Naive B cell (primary cell): ENCODE data around the gene IL22. TPM values are rescaled to one million over a fixed set of nuclear protein-coding genes. Genes with fewer than 3 reads are reported as not detected.

Source experiments
- ATAC-seq, 2 donors: fragments of 150-1000 bp; cut with Tn5 transposase; 2 replicates each; pipeline ENCODE4 v1.10.0; 2021; ENCODE audit warnings: low read depth in 2 of 2, mild to moderate bottlenecking in 2 of 2, moderate library complexity in 2 of 2
- DNase-seq: peaks from one replicate; pipeline ENCODE4 v3.0.0; 2022
- H3K27ac Mint-ChIP-seq, 6 donors: one replicate each; pipeline ENCODE4 v1.8.0; 2020 to 2022; ENCODE audit warnings: mild to moderate bottlenecking in 6 of 6, mixed read lengths in 6 of 6, moderate library complexity in 5 of 6, inconsistent platforms in 2 of 6
- H3K27me3 Mint-ChIP-seq, 3 donors: one replicate each; pipeline ENCODE4 v1.8.0; 2021 to 2022; ENCODE audit warnings: mixed read lengths in 3 of 3, mild to moderate bottlenecking in 1 of 3
- H3K36me3 Mint-ChIP-seq, 2 donors: one replicate each; pipeline ENCODE4 v1.8.0; 2020 to 2022; ENCODE audit warnings: mixed read lengths in 2 of 2, inconsistent platforms in 1 of 2, mild to moderate bottlenecking in 1 of 2
- H3K4me1 Mint-ChIP-seq, 3 donors: one replicate each; pipeline ENCODE4 v1.8.0; 2020 to 2022; ENCODE audit warnings: mixed read lengths in 3 of 3, inconsistent platforms in 1 of 3, mild to moderate bottlenecking in 1 of 3, moderate library complexity in 1 of 3
- H3K4me3 Mint-ChIP-seq, 8 donors: one replicate each; pipeline ENCODE4 v1.8.0; 2020 to 2022; ENCODE audit warnings: mild to moderate bottlenecking in 8 of 8, mixed read lengths in 8 of 8, moderate library complexity in 8 of 8, inconsistent platforms in 2 of 8
- H3K9me3 Mint-ChIP-seq, 7 donors: one replicate each; pipeline ENCODE4 v1.8.0; 2020 to 2022; ENCODE audit warnings: mixed read lengths in 7 of 7, mild to moderate bottlenecking in 5 of 7, inconsistent platforms in 2 of 7, moderate library complexity in 1 of 7
- polyA plus RNA-seq, 6 donors: library from polyadenylated mRNA; unstranded; fragments of 300-500 nt; fragmentation: Illumina TruSeq; gene quantifications; one replicate each; pipeline ENCODE4 v1.2.3, GENCODE V29; 2021; ENCODE audit warnings: low read depth in 6 of 6

The IL22 gene
- polyA plus RNA-seq, 6 donors from 2014 or later: not detected

DNA sequence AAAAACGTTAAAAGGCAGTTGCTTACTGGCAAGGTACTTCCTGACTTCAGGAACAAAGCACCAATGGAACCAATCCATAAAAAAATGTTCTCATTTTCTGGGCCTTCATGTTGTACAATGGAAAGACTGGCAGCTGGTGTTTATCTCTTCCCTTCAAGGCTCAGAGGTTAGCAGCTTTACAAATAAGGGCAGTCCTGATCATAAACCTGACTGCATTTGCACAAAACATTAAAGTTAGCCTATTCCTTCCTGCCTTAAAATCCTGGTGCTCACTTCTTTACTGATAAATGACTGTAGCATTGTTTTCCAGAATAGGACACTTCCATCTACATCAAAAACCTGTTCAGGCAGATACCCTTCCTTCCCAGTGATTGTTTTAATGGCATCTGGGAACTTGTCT, 47.0 kb downstream of the IL22 start:
- H3K4me1 Mint-ChIP-seq: no peaks in the 10 kb centered on the region
- H3K9me3 Mint-ChIP-seq: no peaks in the 10 kb centered on the region
- no peak for ATAC-seq
- H3K27me3 Mint-ChIP-seq: peaks cover 0 to 4% (median 4%) of the 10 kb centered on the region in 3 donors
- no peak overlapping the region for H3K4me3 Mint-ChIP-seq
- no peak overlapping the region for H3K27ac Mint-ChIP-seq
- no peak for DNase-seq
- no peaks in the 10 kb centered on the region for H3K36me3 Mint-ChIP-seq

- Mint-ChIP-seq H3K27ac (no peak overlapping the region), H3K9me3 (no peaks in the 10 kb centered on the region), H3K4me3 (no peak overlapping the region), H3K4me1 (no peaks in the 10 kb centered on the region), H3K36me3 (no peaks in the 10 kb centered on the region), H3K27me3 (peaks cover 0 to 4% (median 0%) of the 10 kb centered on the region in 3 donors)
- no peak for DNase-seq
- ATAC-seq: no peak
Measured at GRCh38 chr12:68203460-68203875, 49.9 kb downstream of the IL22 start.

DNA sequence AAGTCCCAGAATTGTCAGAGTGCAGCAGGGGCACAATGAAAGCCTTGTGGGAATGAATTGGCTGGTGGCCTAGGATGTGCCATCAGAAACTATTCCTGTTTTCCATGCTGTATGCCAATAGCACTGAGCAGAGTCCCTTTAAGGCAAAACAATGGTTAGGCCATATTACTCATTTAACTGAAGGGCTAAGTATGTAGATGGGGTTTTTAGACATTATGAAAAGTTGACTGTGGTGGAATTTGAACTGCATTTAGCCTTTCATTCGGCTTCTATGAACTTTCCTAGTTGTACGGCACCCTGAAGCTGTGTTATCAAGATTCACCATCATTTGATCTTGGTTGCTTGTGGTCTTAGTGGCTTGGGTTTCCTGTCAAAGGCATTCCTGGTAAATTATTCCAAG, 52.5 kb downstream of the IL22 start:
- Mint-ChIP-seq H3K36me3 (no peaks in the 10 kb centered on the region), H3K27me3 (no peaks in the 10 kb centered on the region), H3K9me3 (no peaks in the 10 kb centered on the region), H3K4me1 (no peaks in the 10 kb centered on the region), H3K4me3 (peak overlapping the region in 1 of 8 donors; percentile 53), H3K27ac (no peak overlapping the region)
- ATAC-seq (no peak), DNase-seq (no peak)

GRCh38 chr12:68199127-68199526, 54.3 kb downstream of the IL22 start:
- Mint-ChIP-seq H3K4me1 (no peaks in the 10 kb centered on the region), H3K4me3 (no peak overlapping the region)

GRCh38 chr12:68198507-68199086, 54.8 kb downstream of the IL22 start:
- Mint-ChIP-seq H3K36me3 (no peaks in the 10 kb centered on the region), H3K27ac (no peak overlapping the region), H3K27me3 (no peaks in the 10 kb centered on the region), H3K4me1 (no peaks in the 10 kb centered on the region), H3K4me3 (no peak overlapping the region), H3K9me3 (no peaks in the 10 kb centered on the region)
- ATAC-seq: no peak
- DNase-seq: no peak

More at GRCh38 chr12:68199127-68199526, 54.3 kb downstream of the IL22 start:
- Mint-ChIP-seq H3K9me3 (no peaks in the 10 kb centered on the region), H3K27me3 (no peaks in the 10 kb centered on the region), H3K36me3 (no peaks in the 10 kb centered on the region), H3K27ac (peak overlapping the region in 1 of 6 donors; percentile 57)
- ATAC-seq (no peak), DNase-seq (no peak)

Other genes starting within 250 kb of the IL22 start
- gene IFNG, start 93.9 kb downstream of the IL22 start, polyA plus RNA-seq: under 1 TPM in 2 of 6 donors, not detected in 4; 0.36 to 0.45 TPM
- not detected for gene IL26, start 27.8 kb downstream of the IL22 start, polyA plus RNA-seq
- gene MDM1, start 78.8 kb upstream of the IL22 start, polyA plus RNA-seq: 10 to 100 TPM; 15.2 to 22.3 (median 21.5) TPM